SK-N-SH (cell line): Measurements from ENCODE around the gene FUT6. TPM values are rescaled to one million over a fixed set of nuclear protein-coding genes. Genes with fewer than 3 reads are reported as not detected.

Source experiments
- CTCF ChIA-PET: fragments of 300-600, 350-600 bp; formaldehyde crosslinking; extraction: SDS; loops from one replicate; lab custom pipeline; 2021; lab: Yijun Ruan, JAX
- POLR2A ChIA-PET: fragments of 350-600 bp; sonication (Branson Sonifier 250); formaldehyde crosslinking; extraction: SDS; loops from one replicate; lab custom pipeline; 2020; ENCODE audit warnings: antibody characterized with exemption, inconsistent platforms; lab: Yijun Ruan, JAX
- DNase-seq: peaks from one replicate; pipeline ENCODE4 v3.0.0; 2012
- H2AFZ ChIP-seq: fragments of 200-600 bp; sonication (generic); 2 replicates; pipeline ENCODE4 v1.8.1; 2016; ENCODE audit warnings: antibody characterized with exemption, mild to moderate bottlenecking, low read depth
- H3F3A ChIP-seq: fragments of 200-600 bp; sonication (generic); replicated peaks from 2 replicates; pipeline ENCODE3; 2016; ENCODE audit warnings: antibody characterized with exemption, mild to moderate bottlenecking; ENCODE audit not compliant: insufficient read depth
- H3K27ac ChIP-seq, 2 experiments: fragments of 200-500 bp in 1 of 2; fragments of 200-600 bp in 1 of 2; sonication (Bioruptor generic) in 1 of 2; sonication (generic), shearing (Covaris generic) in 1 of 2; 2 replicates each; pipeline versions ENCODE4 v1.5.1 to v1.6.1; 2014 to 2016; ENCODE audit warnings: low read depth in 2 of 2, inconsistent platforms in 1 of 2, low read length in 1 of 2, mild to moderate bottlenecking in 1 of 2, mixed read lengths in 1 of 2
- H3K27me3 ChIP-seq: fragments of 200-600 bp; sonication (generic), shearing (Covaris generic); 2 replicates; pipeline ENCODE4 v1.6.1; 2016; ENCODE audit warnings: mixed run types; ENCODE audit not compliant: insufficient read depth
- H3K36me3 ChIP-seq, 2 experiments: fragments of 200-500 bp in 1 of 2; fragments of 200-600 bp in 1 of 2; sonication (Bioruptor generic) in 1 of 2; sonication (generic) in 1 of 2; replicated peaks in 1 of 2; 2 replicates each; pipeline versions ENCODE3 to v1.5.1; 2014 to 2016; ENCODE audit warnings: low read length in 1 of 2, mild to moderate bottlenecking in 1 of 2; ENCODE audit not compliant: insufficient read depth in 2 of 2, control insufficient read depth in 1 of 2
- H3K4me1 ChIP-seq, 2 experiments: fragments of 200-500 bp in 1 of 2; fragments of 200-600 bp in 1 of 2; sonication (Bioruptor generic) in 1 of 2; sonication (generic), shearing (Covaris generic) in 1 of 2; 2 replicates each; pipeline versions ENCODE4 v1.5.1 to v1.6.1; 2014 to 2016; ENCODE audit warnings: low read depth in 1 of 2, low read length in 1 of 2, mixed run types in 1 of 2; ENCODE audit not compliant: insufficient read depth in 2 of 2, control insufficient read depth in 1 of 2
- H3K4me2 ChIP-seq: fragments of 200-600 bp; sonication (generic), shearing (Covaris generic); 2 replicates; pipeline ENCODE4 v1.6.1; 2017; ENCODE audit warnings: mixed run types
- H3K4me3 ChIP-seq, 2 experiments: fragments of 200-500 bp in 1 of 2; fragments of 200-600 bp in 1 of 2; sonication (Bioruptor generic) in 1 of 2; sonication (generic), shearing (Covaris generic) in 1 of 2; 2 replicates each; pipeline versions ENCODE4 v1.5.1 to v1.8.1; 2014 to 2016; ENCODE audit warnings: low read depth in 2 of 2, inconsistent platforms in 1 of 2, low read length in 1 of 2, mild to moderate bottlenecking in 1 of 2, mixed read lengths in 1 of 2, moderate library complexity in 1 of 2
- H3K79me2 ChIP-seq: fragments of 200-600 bp; sonication (generic); 2 replicates; pipeline ENCODE4 v1.8.1; 2017; ENCODE audit warnings: mild to moderate bottlenecking; ENCODE audit not compliant: insufficient read depth
- H3K9ac ChIP-seq: fragments of 200-600 bp; sonication (generic); 2 replicates; pipeline ENCODE4 v1.6.1; 2017; ENCODE audit warnings: mixed run types
- H3K9me2 ChIP-seq: fragments of 200-600 bp; sonication (generic); 2 replicates; pipeline ENCODE4 v1.6.1; 2017; ENCODE audit warnings: mixed run types
- H3K9me3 ChIP-seq: fragments of 200-600 bp; sonication (generic); 2 replicates; pipeline ENCODE4 v1.6.1; 2017; ENCODE audit warnings: mixed run types, mild to moderate bottlenecking, moderate library complexity
- H4K20me1 ChIP-seq: fragments of 200-600 bp; sonication (generic); 2 replicates; pipeline ENCODE4 v1.6.1; 2017; ENCODE audit warnings: mild to moderate bottlenecking, mixed run types; ENCODE audit not compliant: insufficient read depth
- CHD2 ChIP-seq: fragments of 150-350 bp; IDR thresholded peaks from 2 replicates; pipeline ENCODE4 v1.6.1; 2018; ENCODE audit warnings: low read length; ENCODE audit not compliant: partially characterized antibody
- ELF1 ChIP-seq: IDR thresholded peaks from 2 replicates; pipeline ENCODE4 v1.4.0; 2012
- EP300 ChIP-seq, 2 experiments: IDR thresholded peaks; 2 replicates each; pipeline versions ENCODE4 v1.4.0 to v1.6.1; 2012; ENCODE audit warnings: borderline replicate concordance in 1 of 2, low read depth in 1 of 2, low read length in 1 of 2
- EZH2phosphoT487 ChIP-seq: fragments of 200-600 bp; sonication (generic); IDR thresholded peaks from 2 replicates; pipeline ENCODE4 v1.6.1; 2017; ENCODE audit warnings: low read depth, mixed run types, mild to moderate bottlenecking, antibody characterized with exemption, moderate library complexity, borderline replicate concordance
- FOXM1 ChIP-seq: IDR thresholded peaks from 2 replicates; pipeline ENCODE4 v1.4.0; 2012; ENCODE audit warnings: low read depth, mild to moderate bottlenecking
- GATA2 ChIP-seq: sonication (generic); formaldehyde crosslinking; IDR thresholded peaks from 2 replicates; pipeline ENCODE4 v1.5.0; 2020; ENCODE audit warnings: mild to moderate bottlenecking, missing genetic modification reagents
- MEF2A ChIP-seq: IDR thresholded peaks from 2 replicates; pipeline ENCODE4 v1.4.0; 2012; ENCODE audit warnings: low read depth, borderline replicate concordance
- SMC3 ChIP-seq: IDR thresholded peaks from 2 replicates; pipeline ENCODE4 v1.6.1; 2012; ENCODE audit warnings: low read depth, low read length, improper control_type of control experiment
- TAF1 ChIP-seq: IDR thresholded peaks from 2 replicates; pipeline ENCODE4 v1.6.1; 2012; ENCODE audit warnings: low read depth, mild to moderate bottlenecking, low read length, moderate library complexity, borderline replicate concordance
- TCF12 ChIP-seq: IDR thresholded peaks from 2 replicates; pipeline ENCODE4 v1.4.0; 2012
- WGBS: methylation state at CpG from one replicate; pipeline ENCODE4 v1.1.6; 2017; ENCODE audit warnings: low lambda C conversion rate; 5-methylcytosine and 5-hydroxymethylcytosine counted together
- polyA plus RNA-seq, 3 experiments: library from polyadenylated mRNA; depleted of rRNA; stranded (reverse); fragments of >200 nt; gene quantifications; 2 replicates each; pipeline ENCODE4 v1.2.3, GENCODE V29; 2012
- TF ChIP-seq, protein P1 (sequence below): IDR thresholded peaks from 2 replicates; pipeline ENCODE4 v1.4.0; 2012; ENCODE audit warnings: low read depth
- TF ChIP-seq, protein P2 (sequence below): IDR thresholded peaks from 2 replicates; pipeline ENCODE4 v1.4.0; 2012; ENCODE audit warnings: low read depth, borderline replicate concordance
- TF ChIP-seq, protein P3 (sequence below): fragments of 150-350 bp; IDR thresholded peaks from 2 replicates; pipeline ENCODE4 v1.6.1; 2016; ENCODE audit warnings: mild to moderate bottlenecking, low read depth, low read length
- TF ChIP-seq, protein P4 (sequence below): IDR thresholded peaks from 2 replicates; pipeline ENCODE4; 2012
- TF ChIP-seq, protein P5 (sequence below): fragments of 150-350 bp; IDR thresholded peaks from 2 replicates; pipeline ENCODE4 v1.6.1; 2017; ENCODE audit warnings: antibody characterized with exemption, low read length, low read depth, borderline replicate concordance

Gene FUT6
- polyA plus RNA-seq, 1 of the 3 experiments (the other 2 are of a cell fraction): not detected

DNA sequence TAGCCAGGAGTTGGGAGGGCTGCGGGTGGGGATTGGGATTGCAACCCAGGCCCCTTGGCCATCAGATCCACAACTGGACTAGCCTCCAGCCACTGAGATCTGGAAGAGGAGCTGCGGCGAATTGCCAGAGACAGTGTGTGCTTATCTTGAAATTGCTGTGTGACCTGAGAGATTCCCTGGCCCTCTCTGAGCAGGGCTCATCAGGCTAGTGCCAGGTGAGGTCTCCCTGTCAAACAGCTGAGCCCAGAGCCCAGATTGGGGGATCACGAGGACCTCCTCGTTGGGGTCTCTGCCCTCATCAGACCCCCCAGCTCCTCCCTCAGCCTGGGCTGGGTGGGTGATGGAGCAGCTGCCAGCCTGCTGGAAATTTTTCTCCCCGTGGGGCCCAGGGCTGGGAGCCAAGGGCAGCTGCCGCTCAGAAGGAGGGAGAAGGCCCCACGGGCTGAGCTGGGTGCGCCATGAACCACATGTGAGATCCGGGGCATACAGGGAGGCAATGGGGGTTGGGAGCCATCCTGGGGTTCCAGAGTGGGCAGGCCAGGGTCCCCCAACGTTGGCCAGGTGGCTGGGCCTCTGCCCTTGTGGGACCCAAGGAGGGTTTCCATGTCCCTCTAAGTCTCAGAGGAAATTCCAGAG, 23.6 kb upstream of the FUT6 start:
- no peaks in the 10 kb centered on the region for H4K20me1 ChIP-seq
- H3K4me2 ChIP-seq: no peak overlapping the region
- WGBS: 71% methylated on average over 4 of the region's 11 CpGs
- DNase-seq: peak; percentile 21
- H3K27ac ChIP-seq: no peak overlapping the region
- ChIA-PET CTCF (no interaction called here), POLR2A (no interaction called here)
- no peak overlapping the region for H3K9ac ChIP-seq
- TF ChIP-seq ELF1 (no peak), MEF2A (no peak), FOXM1 (no peak), GATA2 (no peak), EZH2phosphoT487 (no peak), CHD2 (no peak), SMC3 (no peak), TAF1 (no peak)
- TF ChIP-seq, protein P1, sequence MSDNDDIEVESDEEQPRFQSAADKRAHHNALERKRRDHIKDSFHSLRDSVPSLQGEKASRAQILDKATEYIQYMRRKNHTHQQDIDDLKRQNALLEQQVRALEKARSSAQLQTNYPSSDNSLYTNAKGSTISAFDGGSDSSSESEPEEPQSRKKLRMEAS: no peak
- TF ChIP-seq, protein P2, sequence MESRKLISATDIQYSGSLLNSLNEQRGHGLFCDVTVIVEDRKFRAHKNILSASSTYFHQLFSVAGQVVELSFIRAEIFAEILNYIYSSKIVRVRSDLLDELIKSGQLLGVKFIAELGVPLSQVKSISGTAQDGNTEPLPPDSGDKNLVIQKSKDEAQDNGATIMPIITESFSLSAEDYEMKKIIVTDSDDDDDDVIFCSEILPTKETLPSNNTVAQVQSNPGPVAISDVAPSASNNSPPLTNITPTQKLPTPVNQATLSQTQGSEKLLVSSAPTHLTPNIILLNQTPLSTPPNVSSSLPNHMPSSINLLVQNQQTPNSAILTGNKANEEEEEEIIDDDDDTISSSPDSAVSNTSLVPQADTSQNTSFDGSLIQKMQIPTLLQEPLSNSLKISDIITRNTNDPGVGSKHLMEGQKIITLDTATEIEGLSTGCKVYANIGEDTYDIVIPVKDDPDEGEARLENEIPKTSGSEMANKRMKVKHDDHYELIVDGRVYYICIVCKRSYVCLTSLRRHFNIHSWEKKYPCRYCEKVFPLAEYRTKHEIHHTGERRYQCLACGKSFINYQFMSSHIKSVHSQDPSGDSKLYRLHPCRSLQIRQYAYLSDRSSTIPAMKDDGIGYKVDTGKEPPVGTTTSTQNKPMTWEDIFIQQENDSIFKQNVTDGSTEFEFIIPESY: no peak
- TF ChIP-seq, protein P3, sequence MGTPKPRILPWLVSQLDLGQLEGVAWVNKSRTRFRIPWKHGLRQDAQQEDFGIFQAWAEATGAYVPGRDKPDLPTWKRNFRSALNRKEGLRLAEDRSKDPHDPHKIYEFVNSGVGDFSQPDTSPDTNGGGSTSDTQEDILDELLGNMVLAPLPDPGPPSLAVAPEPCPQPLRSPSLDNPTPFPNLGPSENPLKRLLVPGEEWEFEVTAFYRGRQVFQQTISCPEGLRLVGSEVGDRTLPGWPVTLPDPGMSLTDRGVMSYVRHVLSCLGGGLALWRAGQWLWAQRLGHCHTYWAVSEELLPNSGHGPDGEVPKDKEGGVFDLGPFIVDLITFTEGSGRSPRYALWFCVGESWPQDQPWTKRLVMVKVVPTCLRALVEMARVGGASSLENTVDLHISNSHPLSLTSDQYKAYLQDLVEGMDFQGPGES: no peak
- no peaks in the 10 kb centered on the region for H3K9me3 ChIP-seq
- no peak overlapping the region for H3K4me3 ChIP-seq
- H3F3A ChIP-seq: no peaks in the 10 kb centered on the region
- no peaks in the 10 kb centered on the region for H3K36me3 ChIP-seq
- no peak overlapping the region for H2AFZ ChIP-seq
- H3K4me1 ChIP-seq: no peaks in the 10 kb centered on the region
- no peaks in the 10 kb centered on the region for H3K79me2 ChIP-seq
- H3K27me3 ChIP-seq: no peaks in the 10 kb centered on the region
- no peaks in the 10 kb centered on the region for H3K9me2 ChIP-seq

DNA sequence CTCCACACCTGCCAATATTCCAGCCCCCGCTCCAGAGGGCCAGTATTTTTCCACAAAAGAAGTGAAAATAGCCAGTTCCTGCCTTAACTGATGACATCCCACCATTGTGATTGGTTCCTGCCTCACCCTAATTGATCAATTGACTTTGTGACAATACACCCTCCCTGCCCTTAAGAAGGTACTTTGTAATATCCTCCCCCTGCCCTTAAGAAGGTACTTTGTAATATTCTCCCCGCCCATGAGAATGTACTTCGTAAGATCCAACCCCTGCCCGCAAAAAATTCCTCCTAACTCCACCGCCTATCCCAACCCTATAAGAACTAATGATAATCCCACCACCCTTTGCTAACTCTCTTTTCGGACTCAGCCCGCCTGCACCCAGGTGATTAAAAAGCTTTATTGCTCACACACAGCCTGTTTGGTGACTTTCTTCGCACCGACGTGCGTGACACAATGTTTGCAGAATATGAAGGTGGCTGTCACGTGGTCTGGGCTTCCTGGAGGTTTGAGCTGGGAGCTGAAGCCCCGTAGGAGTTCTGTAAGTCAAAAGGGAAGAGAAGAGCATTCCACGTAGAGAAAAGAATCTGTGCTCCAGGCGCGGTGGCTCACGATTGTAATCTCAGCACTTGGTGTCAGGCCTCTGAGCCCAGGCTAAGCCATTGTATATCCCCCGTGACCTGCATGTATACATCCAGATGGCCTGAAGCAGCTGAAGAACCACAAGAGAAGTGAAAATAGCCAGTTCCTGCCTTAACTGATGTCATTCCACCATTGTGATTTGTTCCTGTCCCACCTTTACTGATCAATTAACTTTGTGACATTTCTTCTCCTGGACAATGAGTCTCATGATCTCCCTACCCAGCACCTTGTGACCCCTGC, 17.9 kb upstream of the FUT6 start:
- H3K9me3 ChIP-seq: no peaks in the 10 kb centered on the region
- DNase-seq: no peak
- no peaks in the 10 kb centered on the region for H4K20me1 ChIP-seq
- no peaks in the 10 kb centered on the region for H3K9me2 ChIP-seq
- no peak overlapping the region for H2AFZ ChIP-seq
- no peaks in the 10 kb centered on the region for H3F3A ChIP-seq
- H3K27ac ChIP-seq: no peak overlapping the region
- no peaks in the 10 kb centered on the region for H3K36me3 ChIP-seq
- H3K9ac ChIP-seq: no peak overlapping the region
- CTCF ChIA-PET: no interaction called here
- peaks cover 18% of the 10 kb centered on the region for H3K27me3 ChIP-seq
- TF ChIP-seq, protein P4, sequence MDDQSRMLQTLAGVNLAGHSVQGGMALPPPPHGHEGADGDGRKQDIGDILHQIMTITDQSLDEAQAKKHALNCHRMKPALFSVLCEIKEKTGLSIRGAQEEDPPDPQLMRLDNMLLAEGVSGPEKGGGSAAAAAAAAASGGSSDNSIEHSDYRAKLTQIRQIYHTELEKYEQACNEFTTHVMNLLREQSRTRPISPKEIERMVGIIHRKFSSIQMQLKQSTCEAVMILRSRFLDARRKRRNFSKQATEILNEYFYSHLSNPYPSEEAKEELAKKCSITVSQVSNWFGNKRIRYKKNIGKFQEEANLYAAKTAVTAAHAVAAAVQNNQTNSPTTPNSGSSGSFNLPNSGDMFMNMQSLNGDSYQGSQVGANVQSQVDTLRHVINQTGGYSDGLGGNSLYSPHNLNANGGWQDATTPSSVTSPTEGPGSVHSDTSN: no peak
- TF ChIP-seq TCF12 (no peak), SMC3 (no peak), EP300 (IDR thresholded peaks at IDR 0.05; ENCODE audit: borderline replicate concordance in 1 of 2, low read depth in 1 of 2, low read length in 1 of 2) (no peak)
- TF ChIP-seq, protein P5, sequence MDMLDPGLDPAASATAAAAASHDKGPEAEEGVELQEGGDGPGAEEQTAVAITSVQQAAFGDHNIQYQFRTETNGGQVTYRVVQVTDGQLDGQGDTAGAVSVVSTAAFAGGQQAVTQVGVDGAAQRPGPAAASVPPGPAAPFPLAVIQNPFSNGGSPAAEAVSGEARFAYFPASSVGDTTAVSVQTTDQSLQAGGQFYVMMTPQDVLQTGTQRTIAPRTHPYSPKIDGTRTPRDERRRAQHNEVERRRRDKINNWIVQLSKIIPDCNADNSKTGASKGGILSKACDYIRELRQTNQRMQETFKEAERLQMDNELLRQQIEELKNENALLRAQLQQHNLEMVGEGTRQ: no peak
- TF ChIP-seq, protein P2: no peak
- H3K4me1 ChIP-seq: no peaks in the 10 kb centered on the region
- no peak overlapping the region for H3K4me2 ChIP-seq
- WGBS: 80% methylated on average over 18 of the region's 18 CpGs
- no peaks in the 10 kb centered on the region for H3K79me2 ChIP-seq
- POLR2A ChIA-PET: no interaction called here
- H3K4me3 ChIP-seq: no peak overlapping the region
